Activated CD4-positive, alpha-beta T cell treated with anti-CD3 and anti-CD28 coated beads for 24 hours (primary cell): ENCODE data around the gene LIPA.
A peak's percentile ranks its signal among the peaks of the same experiment; 100 is the strongest.

Experiments
- DNase-seq, 2 donors: peaks; one replicate each; pipeline ENCODE4 v3.0.0-alpha.2; 2020; ENCODE audit warnings: low read depth in 2 of 2

Gene LIPA

GRCh38 chr10:89240519-89240918, 11.1 kb downstream of the LIPA start:
- no peak for DNase-seq

- DNase-seq: no peak
Measured at GRCh38 chr10:89238956-89239644, 12.5 kb downstream of the LIPA start.

- no peak for DNase-seq
Measured at GRCh38 chr10:89237849-89238248, 13.7 kb downstream of the LIPA start.

- DNase-seq: no peak
Measured at GRCh38 chr10:89236226-89236797, 15.3 kb downstream of the LIPA start.

- DNase-seq: no peak
Measured at GRCh38 chr10:89235073-89235798, 16.3 kb downstream of the LIPA start.

GRCh38 chr10:89233033-89233432, 18.5 kb downstream of the LIPA start:
- no peak for DNase-seq

GRCh38 chr10:89228962-89229361, 22.6 kb downstream of the LIPA start:
- no peak for DNase-seq

GRCh38 chr10:89228146-89228545, 23.4 kb downstream of the LIPA start:
- no peak for DNase-seq

GRCh38 chr10:89226891-89227290, 24.7 kb downstream of the LIPA start:
- DNase-seq: no peak

- DNase-seq: no peak
Measured at GRCh38 chr10:89224739-89225443, 26.7 kb downstream of the LIPA start.

- DNase-seq: no peak
Measured at GRCh38 chr10:89221919-89222318, 29.7 kb downstream of the LIPA start.

GRCh38 chr10:89219513-89220218, 31.9 kb downstream of the LIPA start:
- no peak for DNase-seq

- peak; percentile 45 to 58 for DNase-seq
Measured at GRCh38 chr10:89217057-89217990, 34.3 kb downstream of the LIPA start.

GRCh38 chr10:89216056-89216455, 35.5 kb downstream of the LIPA start:
- no peak for DNase-seq

- no peak for DNase-seq
Measured at GRCh38 chr10:89215511-89215910, 36.1 kb downstream of the LIPA start.

- no peak for DNase-seq
Measured at GRCh38 chr10:89214566-89215165, 36.9 kb downstream of the LIPA start.

GRCh38 chr10:89213191-89213808, 38.3 kb downstream of the LIPA start:
- no peak for DNase-seq

GRCh38 chr10:89210794-89211425, 40.7 kb downstream of the LIPA start:
- no peak for DNase-seq

GRCh38 chr10:89209718-89210117, 41.9 kb downstream of the LIPA start:
- no peak for DNase-seq
